Activated gamma-delta T cell treated with Interleukin-2 at 50 U/mL for 16 hours (primary cell): Measurements from ENCODE around the gene KCNAB3.
A peak's percentile ranks its signal among the peaks of the same experiment; 100 is the strongest.

Source experiments
- DNase-seq: peaks from one replicate; pipeline ENCODE4 v3.0.0-alpha.2; 2020

KCNAB3 gene

GRCh38 chr17:7894866-7895265, 34.8 kb downstream of the KCNAB3 start:
- no peak for DNase-seq

- no peak for DNase-seq
These were observed 35.4 kb downstream of the KCNAB3 start for GRCh38 chr17:7894226-7894625.

- DNase-seq: no peak
These were observed 36.3 kb downstream of the KCNAB3 start for GRCh38 chr17:7893187-7893880.

DNA sequence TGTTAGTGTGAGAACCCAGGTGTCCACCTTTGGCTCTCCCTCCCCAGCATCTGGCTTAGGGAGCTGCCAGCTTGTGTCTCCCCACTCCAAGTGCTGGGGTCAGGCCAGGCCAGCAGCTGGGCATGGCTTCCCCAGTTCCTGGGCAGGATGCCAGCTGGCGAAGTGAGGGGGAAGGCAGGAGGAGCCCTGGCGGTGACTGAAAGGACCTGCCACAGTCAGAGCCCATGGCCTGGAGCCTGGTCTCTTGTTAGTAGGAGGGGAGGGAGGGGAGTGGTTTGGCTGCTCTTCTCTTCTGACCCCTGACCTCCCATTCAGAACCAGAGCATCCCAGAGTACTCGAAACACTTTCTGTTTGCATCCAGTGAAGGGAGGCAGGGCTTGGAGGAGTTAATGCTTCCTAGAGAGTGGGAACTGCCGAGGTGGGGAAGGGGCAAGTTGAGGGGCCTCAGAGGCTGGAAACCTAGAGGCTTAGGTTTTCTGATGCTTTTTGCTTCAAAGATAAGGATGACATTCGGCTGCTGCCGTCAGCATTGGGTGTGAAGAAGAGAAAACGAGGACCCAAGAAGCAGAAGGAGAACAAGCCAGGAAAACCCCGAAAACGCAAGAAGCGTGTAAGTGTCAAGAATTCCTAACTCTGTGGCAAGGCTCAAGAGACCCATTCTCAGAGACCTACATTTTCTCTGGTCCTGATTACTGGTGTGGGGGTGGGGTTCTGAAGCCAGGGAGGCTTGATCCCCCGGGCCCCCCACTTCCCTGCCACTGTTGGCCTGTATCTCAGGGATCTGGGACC, 40.3 kb downstream of the KCNAB3 start:
- peak; percentile 15 for DNase-seq

GRCh38 chr17:7888184-7888920, 41.3 kb downstream of the KCNAB3 start, which contains the start of gene CHD3:
TSS of gene CHD3 (plus strand) at chr17:7888789. CDS start at chr17:7889001, 212 bp downstream.
- DNase-seq: peak; percentile 17

DNA sequence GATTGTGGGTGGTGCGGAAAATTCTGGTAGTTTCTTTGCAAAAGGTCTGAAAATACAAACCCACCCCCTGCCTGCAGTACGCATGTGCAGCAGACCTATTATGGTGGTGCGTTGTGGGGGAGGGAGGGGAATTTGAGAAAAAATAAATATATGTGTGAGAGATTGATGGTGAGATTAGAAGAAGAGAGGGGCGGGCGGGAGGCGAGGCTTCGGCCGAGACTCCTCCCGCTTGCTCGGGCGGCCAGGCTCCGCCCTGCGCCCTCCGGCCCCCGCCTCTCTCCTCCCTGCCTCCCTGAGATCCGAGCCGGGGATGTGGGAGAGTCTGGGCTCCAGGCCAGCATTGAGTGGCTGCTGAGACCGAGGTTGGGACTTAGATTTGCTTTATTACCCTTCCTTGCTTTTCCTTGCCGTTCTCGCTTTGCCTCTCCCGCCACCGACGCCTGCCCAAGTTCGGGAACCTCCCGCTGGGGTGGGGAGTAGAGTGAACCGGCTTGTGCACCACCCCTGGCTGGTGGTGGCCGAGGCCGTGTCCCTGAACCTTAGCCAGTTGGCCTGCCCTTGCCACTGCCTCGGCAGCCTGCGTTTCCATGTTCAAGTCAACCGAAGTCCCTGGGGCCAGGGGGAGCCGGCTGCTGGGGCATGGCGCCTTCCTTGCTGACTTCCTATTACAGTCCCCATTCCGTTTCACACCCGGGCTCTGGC, 42.0 kb downstream of the KCNAB3 start:
- DNase-seq: peak; percentile 85

- no peak for DNase-seq
These were observed 42.6 kb downstream of the KCNAB3 start for GRCh38 chr17:7887038-7887481.

- DNase-seq: peak; percentile 46
These were observed 43.2 kb downstream of the KCNAB3 start for GRCh38 chr17:7886227-7887037.

DNA sequence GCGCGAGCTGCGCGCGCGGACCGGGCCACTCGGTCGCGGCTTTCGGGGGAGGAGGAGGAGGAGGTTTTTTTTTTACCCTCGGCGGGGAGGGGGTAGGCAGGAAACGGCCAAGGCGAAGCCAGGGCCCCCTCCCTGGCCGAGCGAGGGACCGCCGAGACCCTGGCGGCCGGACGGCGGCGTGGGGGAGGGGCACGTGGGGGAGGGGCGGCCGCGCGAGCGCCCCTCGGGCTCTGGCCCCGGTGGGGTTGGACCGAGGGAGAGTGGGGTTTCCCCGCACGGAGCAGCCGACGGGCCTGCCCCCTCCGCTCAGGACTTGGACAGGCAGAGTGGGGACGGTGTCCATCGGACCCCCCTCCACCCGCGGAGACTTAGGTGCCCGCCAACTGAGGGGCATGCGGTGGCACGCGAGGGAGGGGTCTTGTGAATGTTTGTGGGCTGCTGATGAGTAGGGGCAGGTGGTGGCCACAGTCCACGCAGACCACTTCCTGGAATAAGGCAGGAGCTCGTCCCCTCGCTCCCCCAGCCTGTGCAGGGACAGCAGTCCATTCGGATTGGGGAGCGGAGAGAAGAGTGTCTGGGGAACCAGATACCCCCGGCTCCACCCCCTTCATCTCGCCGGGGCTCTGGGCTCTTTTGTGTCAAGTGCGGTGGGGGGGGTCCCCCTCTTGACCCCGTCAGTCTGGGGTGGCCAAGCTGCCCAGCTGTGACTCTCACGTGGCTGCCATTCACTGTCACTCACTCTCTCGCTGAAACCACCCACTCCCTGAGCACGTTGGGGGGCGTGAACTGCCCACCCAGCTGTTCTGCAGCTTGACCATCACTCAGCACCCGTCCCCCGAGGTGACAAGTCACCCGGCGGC, 44.1 kb downstream of the KCNAB3 start:
- peak; percentile 34 for DNase-seq

GRCh38 chr17:7884581-7885366, 44.9 kb downstream of the KCNAB3 start:
- DNase-seq: peak; percentile 31

- DNase-seq: no peak
These were observed 45.8 kb downstream of the KCNAB3 start for GRCh38 chr17:7883781-7884386.

DNA sequence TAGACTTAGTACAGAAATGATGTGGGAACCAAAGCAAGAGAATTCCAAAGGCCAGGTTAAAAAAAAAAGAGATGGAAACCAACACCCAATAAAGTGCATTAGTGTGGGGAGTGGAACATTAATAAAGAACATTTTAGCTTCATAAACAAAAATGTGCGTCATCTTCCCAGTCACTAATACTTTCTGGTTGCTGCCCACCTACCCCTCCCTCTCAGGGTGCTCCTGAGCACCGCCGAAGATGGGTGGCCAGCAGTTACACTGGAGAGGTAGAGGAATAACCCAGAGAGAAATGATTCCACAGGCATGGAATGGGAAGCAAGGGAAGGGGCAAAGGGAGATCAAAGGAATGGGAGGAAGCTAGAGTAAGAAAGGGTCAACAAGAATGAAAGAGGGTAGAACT, 47.0 kb downstream of the KCNAB3 start:
- no peak for DNase-seq

DNA sequence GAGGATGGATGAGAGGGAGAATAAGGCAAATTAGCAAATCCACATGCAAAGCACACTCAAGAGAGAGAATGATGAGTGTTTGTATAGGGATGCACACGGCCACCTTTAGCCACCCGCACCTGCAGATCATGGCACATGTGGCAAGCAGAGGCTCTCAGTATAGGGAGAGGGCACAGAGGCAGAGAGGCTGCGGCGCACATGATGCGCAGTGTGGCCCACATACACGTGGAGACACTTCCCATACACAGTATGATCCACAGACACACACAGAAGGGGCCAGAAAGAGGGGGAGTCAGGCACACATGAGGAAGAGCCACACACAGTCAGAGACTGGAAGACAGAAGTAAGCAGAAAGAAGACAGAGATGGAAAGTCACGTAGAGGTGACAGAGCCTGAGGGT, 47.6 kb downstream of the KCNAB3 start:
- DNase-seq: no peak

DNA sequence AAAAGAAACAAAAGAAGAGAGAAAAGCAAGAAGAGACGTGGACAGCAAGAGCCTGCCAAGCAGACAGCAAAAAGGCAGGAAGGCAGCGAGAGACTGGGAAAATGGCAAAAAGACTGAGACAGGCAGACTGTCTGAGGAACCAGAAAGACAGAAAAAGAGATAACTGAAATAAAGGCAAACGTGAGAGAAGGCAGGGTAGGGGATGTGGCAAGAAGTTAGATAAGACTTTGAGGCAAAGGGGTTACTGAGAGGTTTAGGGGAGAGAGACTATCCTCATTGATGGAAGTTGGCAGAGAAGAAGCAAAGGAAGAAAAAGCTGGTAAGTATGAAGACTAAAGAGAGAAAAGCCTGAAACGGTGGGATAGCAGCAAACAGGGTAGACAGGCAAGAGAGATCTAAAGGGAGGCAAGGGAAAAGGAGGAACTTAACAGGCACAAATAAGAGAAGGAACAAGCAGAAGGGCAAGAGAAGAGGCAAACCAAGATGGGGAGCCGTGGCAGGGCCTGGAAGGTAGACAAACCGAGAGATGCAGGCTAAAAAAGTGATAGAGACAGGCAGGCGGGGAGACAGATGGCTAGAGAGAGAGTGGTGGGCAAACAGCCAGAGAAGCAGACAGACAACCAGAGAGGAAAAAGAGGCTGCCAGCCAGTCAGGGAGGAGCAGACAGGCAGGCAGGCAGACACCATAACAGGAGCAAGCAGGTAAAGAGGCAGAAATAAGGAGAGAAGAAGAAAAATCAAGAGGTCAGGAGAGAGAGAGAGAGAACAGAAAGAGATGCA, 48.2 kb downstream of the KCNAB3 start:
- no peak for DNase-seq

- no peak for DNase-seq
These were observed 49.4 kb downstream of the KCNAB3 start for GRCh38 chr17:7880076-7880868.

GRCh38 chr17:7878234-7878633, 51.4 kb downstream of the KCNAB3 start:
- DNase-seq: no peak

- DNase-seq: no peak
These were observed 53.8 kb downstream of the KCNAB3 start for GRCh38 chr17:7875804-7876370.

DNA sequence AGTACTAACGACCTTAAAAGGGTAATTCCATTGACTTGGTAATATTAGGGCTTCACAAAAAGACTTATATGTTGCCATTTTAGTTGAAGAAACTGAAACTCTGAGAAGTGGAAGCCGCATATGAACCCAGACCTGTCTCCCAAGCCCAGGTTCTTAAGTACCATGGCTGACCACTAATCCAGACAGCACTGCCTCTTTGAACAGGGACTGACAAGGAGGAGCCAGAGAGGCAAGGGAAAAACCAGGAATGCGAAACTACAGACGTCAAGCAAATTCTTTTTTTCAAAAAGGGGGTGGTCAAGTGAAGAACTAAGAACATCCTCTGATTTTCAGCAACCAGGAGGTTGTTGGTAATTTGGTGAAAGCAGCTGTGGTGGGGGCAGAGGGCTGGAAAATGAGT, 56.6 kb downstream of the KCNAB3 start:
- DNase-seq: no peak
